Loucy (cell line): ENCODE data around the gene TRPM5.

Source experiments
- H2AFZ ChIP-seq: fragments of 200-600 bp; sonication (generic); 2 replicates; pipeline ENCODE4 v1.6.0; 2016; ENCODE audit warnings: antibody characterized with exemption, mild to moderate bottlenecking, low read length, moderate library complexity
- H3F3A ChIP-seq: fragments of 200-600 bp; 2 replicates; pipeline ENCODE4 v1.6.0; 2016; ENCODE audit warnings: antibody characterized with exemption, low read depth, mild to moderate bottlenecking
- H3K27me3 ChIP-seq: fragments of 200-600 bp; sonication (generic); 2 replicates; pipeline ENCODE4 v1.6.1; 2014; ENCODE audit warnings: low read length, mild to moderate bottlenecking; ENCODE audit not compliant: insufficient read depth, poor library complexity, severe bottlenecking
- H3K36me3 ChIP-seq: fragments of 200-600 bp; sonication (generic); 2 replicates; pipeline ENCODE4 v1.6.1; 2016; ENCODE audit warnings: low read length; ENCODE audit not compliant: insufficient read depth
- H3K4me1 ChIP-seq: fragments of 200-600 bp; sonication (generic); 2 replicates; pipeline ENCODE4 v1.5.1; 2014; ENCODE audit warnings: low read length, mild to moderate bottlenecking; ENCODE audit not compliant: insufficient read depth, poor library complexity, severe bottlenecking
- H3K4me2 ChIP-seq: fragments of 200-600 bp; sonication (generic); 2 replicates; pipeline ENCODE4 v1.6.0; 2014; ENCODE audit warnings: antibody characterized with exemption, low read length, low read depth, mild to moderate bottlenecking; ENCODE audit not compliant: poor library complexity, severe bottlenecking
- H3K4me3 ChIP-seq: fragments of 200-600 bp; sonication (generic); 2 replicates; pipeline ENCODE4 v1.5.1; 2014; ENCODE audit warnings: low read length, mild to moderate bottlenecking, mixed read lengths; ENCODE audit not compliant: poor library complexity, severe bottlenecking
- H3K79me2 ChIP-seq: fragments of 200-600 bp; sonication (generic); 2 replicates; pipeline ENCODE4 v1.6.1; 2014; ENCODE audit warnings: low read length; ENCODE audit not compliant: insufficient read depth
- H3K9ac ChIP-seq: fragments of 200-600 bp; sonication (generic); 2 replicates; pipeline ENCODE4 v1.6.0; 2014; ENCODE audit warnings: mild to moderate bottlenecking, low read depth, low read length, moderate library complexity; ENCODE audit not compliant: poor library complexity, severe bottlenecking
- H3K9me2 ChIP-seq: fragments of 200-600 bp; sonication (generic); replicated peaks from 2 replicates; pipeline ENCODE4 v1.6.1; 2016; ENCODE audit warnings: low read depth, low read length, mixed read lengths
- H3K9me3 ChIP-seq: fragments of 200-600 bp; sonication (generic); 2 replicates; pipeline ENCODE4 v1.6.1; 2014; ENCODE audit warnings: mild to moderate bottlenecking, antibody characterized with exemption, low read length, low read depth; ENCODE audit not compliant: insufficient read depth
- H4K20me1 ChIP-seq: fragments of 200-600 bp; sonication (generic); 2 replicates; pipeline ENCODE4 v1.6.0; 2014; ENCODE audit warnings: antibody characterized with exemption, low read length, mild to moderate bottlenecking; ENCODE audit not compliant: insufficient read depth, poor library complexity, severe bottlenecking
- EZH2phosphoT487 ChIP-seq: fragments of 200-600 bp; IDR thresholded peaks from 2 replicates; pipeline ENCODE4 v1.6.1; 2018; ENCODE audit warnings: antibody characterized with exemption, mild to moderate bottlenecking, moderate library complexity, borderline replicate concordance
- TF ChIP-seq, protein P1 (sequence below): fragments of 200-600 bp; sonication (generic); conservative IDR thresholded peaks from 2 replicates; pipeline ENCODE4 v1.5.1; 2014; ENCODE audit warnings: mild to moderate bottlenecking, antibody characterized with exemption, low read length

The TRPM5 gene, protein sequence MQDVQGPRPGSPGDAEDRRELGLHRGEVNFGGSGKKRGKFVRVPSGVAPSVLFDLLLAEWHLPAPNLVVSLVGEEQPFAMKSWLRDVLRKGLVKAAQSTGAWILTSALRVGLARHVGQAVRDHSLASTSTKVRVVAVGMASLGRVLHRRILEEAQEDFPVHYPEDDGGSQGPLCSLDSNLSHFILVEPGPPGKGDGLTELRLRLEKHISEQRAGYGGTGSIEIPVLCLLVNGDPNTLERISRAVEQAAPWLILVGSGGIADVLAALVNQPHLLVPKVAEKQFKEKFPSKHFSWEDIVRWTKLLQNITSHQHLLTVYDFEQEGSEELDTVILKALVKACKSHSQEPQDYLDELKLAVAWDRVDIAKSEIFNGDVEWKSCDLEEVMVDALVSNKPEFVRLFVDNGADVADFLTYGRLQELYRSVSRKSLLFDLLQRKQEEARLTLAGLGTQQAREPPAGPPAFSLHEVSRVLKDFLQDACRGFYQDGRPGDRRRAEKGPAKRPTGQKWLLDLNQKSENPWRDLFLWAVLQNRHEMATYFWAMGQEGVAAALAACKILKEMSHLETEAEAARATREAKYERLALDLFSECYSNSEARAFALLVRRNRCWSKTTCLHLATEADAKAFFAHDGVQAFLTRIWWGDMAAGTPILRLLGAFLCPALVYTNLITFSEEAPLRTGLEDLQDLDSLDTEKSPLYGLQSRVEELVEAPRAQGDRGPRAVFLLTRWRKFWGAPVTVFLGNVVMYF (N-terminal part only)

DNA sequence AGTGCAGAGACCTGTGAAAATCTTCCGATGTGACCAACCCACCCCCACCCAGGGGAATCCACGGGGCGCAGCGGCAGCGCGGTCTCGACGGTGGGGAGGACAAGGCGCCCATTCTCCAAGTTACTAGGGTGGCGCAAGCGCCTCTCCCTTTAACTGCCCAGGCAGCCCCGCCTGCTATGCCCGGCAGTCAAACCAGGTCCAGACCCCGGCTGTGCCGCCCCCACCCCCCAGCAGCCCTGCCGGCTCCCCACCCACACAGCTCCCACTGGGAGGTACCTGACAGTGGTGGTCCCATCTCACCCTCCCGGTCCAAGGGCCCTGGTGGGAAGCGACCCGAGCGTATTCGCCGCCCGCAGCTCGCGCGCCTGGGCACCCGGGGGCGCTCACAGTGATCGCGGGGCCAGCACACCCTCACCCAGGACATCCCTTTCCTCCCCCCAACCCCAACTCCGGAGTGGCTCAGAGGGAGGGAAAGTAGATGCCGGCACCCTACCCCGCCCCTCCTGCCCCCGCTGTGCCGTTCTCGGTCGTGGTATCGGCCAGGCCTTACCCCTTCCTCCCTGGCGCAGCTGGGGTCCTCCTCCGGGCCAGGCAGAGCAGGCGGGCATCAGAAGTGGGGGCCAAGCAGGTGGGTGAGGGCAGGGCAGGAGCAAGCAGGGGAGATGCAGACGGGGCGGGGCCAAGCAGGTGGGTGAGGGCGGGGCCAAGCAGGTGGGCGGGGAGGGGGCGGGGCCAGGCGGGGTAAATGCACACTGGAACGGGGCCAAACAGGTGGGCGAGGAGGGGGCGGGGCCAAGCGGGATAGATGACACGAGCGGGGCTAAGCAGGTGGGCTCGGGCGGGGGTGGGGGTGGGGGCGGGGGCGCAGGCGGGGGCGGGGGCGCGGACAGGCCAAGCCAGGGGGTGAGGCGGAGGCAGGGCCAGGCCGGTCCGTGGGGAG lies at the start of gene TRPM5:
Gene TRPM5 (minus strand): TSS at position 634 of the 940 bp plus-strand sequence. CDS start 21,478 bp downstream, outside the sequence.
- H3K9ac ChIP-seq = no peak within 1 kb of the TSS
- H4K20me1 ChIP-seq = no peaks in the 10 kb centered on the region
- H3K4me2 ChIP-seq = no peak within 1 kb of the TSS
- no peak for TF ChIP-seq EZH2phosphoT487
- TF ChIP-seq, protein P1, sequence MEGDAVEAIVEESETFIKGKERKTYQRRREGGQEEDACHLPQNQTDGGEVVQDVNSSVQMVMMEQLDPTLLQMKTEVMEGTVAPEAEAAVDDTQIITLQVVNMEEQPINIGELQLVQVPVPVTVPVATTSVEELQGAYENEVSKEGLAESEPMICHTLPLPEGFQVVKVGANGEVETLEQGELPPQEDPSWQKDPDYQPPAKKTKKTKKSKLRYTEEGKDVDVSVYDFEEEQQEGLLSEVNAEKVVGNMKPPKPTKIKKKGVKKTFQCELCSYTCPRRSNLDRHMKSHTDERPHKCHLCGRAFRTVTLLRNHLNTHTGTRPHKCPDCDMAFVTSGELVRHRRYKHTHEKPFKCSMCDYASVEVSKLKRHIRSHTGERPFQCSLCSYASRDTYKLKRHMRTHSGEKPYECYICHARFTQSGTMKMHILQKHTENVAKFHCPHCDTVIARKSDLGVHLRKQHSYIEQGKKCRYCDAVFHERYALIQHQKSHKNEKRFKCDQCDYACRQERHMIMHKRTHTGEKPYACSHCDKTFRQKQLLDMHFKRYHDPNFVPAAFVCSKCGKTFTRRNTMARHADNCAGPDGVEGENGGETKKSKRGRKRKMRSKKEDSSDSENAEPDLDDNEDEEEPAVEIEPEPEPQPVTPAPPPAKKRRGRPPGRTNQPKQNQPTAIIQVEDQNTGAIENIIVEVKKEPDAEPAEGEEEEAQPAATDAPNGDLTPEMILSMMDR = no peak
- H3K9me2 ChIP-seq = no peaks in the 10 kb centered on the region
- no peaks in the 10 kb centered on the region for H3K79me2 ChIP-seq
- no peak within 1 kb of the TSS for H2AFZ ChIP-seq
- H3K27me3 ChIP-seq = no peaks in the 10 kb centered on the region
- no peaks in the 10 kb centered on the region for H3K9me3 ChIP-seq
- H3K4me1 ChIP-seq = no peaks in the 10 kb centered on the region
- H3F3A ChIP-seq = no peaks in the 10 kb centered on the region
- no peaks in the 10 kb centered on the region for H3K36me3 ChIP-seq
- H3K4me3 ChIP-seq = no peak within 1 kb of the TSS

DNA sequence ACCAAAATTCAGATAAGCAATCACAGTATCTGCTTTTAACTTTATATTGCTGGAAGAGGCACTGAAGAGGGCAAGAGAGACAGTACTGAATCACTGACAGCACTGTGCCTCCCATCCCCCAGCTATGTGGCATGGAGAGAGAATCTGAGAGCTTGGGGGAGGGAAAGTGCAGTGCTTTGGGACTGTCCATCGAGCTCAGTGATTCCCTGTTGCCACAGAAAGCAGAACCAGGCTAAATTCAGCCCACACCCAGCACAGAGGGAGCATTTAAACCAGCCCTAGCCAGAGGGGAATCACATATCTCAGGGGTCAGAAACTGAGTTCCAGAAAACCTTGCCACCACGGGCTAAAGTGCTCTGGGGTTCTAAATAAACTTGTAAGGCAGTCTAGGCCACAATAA lies 44.8 kb upstream of the TRPM5 start:
- Histone ChIP-seq H3K36me3 (no peaks in the 10 kb centered on the region), H3K4me1 (no peaks in the 10 kb centered on the region), H3K9ac (no peak overlapping the region), H3K79me2 (no peaks in the 10 kb centered on the region), H3K9me3 (peaks cover 6% of the 10 kb centered on the region; the same call in 1 of the 2 replicates), H2AFZ (no peak overlapping the region), H3F3A (no peaks in the 10 kb centered on the region), H3K4me2 (no peak overlapping the region), H4K20me1 (no peaks in the 10 kb centered on the region), H3K4me3 (no peak overlapping the region), H3K27me3 (no peaks in the 10 kb centered on the region), H3K9me2 (no peaks in the 10 kb centered on the region)
- TF ChIP-seq, protein P1 = no peak
- no peak for TF ChIP-seq EZH2phosphoT487

DNA sequence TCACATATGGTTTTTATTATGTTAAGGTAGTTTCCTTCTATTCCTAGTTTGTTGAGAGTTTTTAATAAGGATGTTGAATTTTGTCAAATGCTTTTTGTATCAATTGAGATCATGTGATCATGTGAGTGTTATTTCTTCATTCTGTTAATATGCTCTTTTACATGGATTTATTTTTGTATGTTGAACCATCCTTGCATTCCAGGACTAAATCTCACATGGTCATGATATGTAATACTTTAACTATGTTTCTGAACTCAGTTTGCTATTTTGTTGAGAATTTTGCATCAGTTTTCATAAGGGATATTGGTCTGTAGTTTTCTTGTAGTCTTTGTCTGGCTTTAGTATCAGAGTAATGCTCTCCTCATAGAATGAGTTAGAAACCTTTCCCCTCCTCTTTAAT lies 43.7 kb upstream of the TRPM5 start:
- Histone ChIP-seq H3K4me1 (no peaks in the 10 kb centered on the region), H2AFZ (no peak overlapping the region), H3K36me3 (no peaks in the 10 kb centered on the region), H3K9ac (no peak overlapping the region), H4K20me1 (no peaks in the 10 kb centered on the region), H3F3A (no peaks in the 10 kb centered on the region), H3K27me3 (no peaks in the 10 kb centered on the region), H3K4me2 (no peak overlapping the region), H3K79me2 (no peaks in the 10 kb centered on the region), H3K9me3 (peaks cover 6% of the 10 kb centered on the region; the same call in 1 of the 2 replicates), H3K4me3 (no peak overlapping the region), H3K9me2 (no peaks in the 10 kb centered on the region)
- no peak for TF ChIP-seq EZH2phosphoT487
- TF ChIP-seq, protein P1 = no peak
